Measurements from ENCODE around the gene PRSS50.

GRCh38 chr3:46706771-46707582, 10.7 kb downstream of the PRSS50 start:
- TF ChIP-seq TP53 (CRISPR knock-in tag; IDR thresholded peaks at IDR 0.05) (no peak), CTCF (IDR thresholded peaks at IDR 0.05) (no peak), NR2C2 (CRISPR knock-in tag; IDR thresholded peaks at IDR 0.05) (no peak), TCF7 (CRISPR knock-in tag; IDR thresholded peaks at IDR 0.05; ENCODE audit: low read depth) (no peak), SP1 (CRISPR knock-in tag; conservative IDR thresholded peaks at IDR 0.05) (no peak)
